GM23338 (cell line): ENCODE measurements around the gene JARID2. TPM values are rescaled to one million over a fixed set of nuclear protein-coding genes. Genes with fewer than 3 reads are reported as not detected.
A peak's percentile ranks its signal among the peaks of the same experiment; 100 is the strongest.

Experiments used
- ATAC-seq: fragments of 200-7000 bp; cut with Tn5 transposase; 3 replicates; pipeline ENCODE4 v1.9.1; 2020
- DNase-seq: peaks from one replicate; pipeline ENCODE4 v3.0.0-alpha.2; 2015; ENCODE audit warnings: low spot score
- H2AFZ ChIP-seq: fragments of 200-600 bp; sonication (generic); 2 replicates; pipeline ENCODE4 v1.8.0; 2016; ENCODE audit warnings: antibody characterized with exemption, mild to moderate bottlenecking, moderate library complexity
- H3F3A ChIP-seq: fragments of 200-600 bp; sonication (generic); replicated peaks from 2 replicates; pipeline ENCODE4 v1.8.0; 2017; ENCODE audit warnings: antibody characterized with exemption, mixed run types, low read depth
- H3K27ac ChIP-seq: fragments of 200-600 bp; sonication (generic); 2 replicates; pipeline ENCODE4 v1.6.1; 2016; ENCODE audit warnings: low read depth
- H3K27me3 ChIP-seq: fragments of 200-600 bp; sonication (generic); 2 replicates; pipeline ENCODE4 v1.8.0; 2016; ENCODE audit warnings: mild to moderate bottlenecking, mixed run types, moderate library complexity; ENCODE audit not compliant: insufficient read depth
- H3K36me3 ChIP-seq: fragments of 200-600 bp; sonication (generic); 2 replicates; pipeline ENCODE4 v1.8.0; 2016; ENCODE audit warnings: mild to moderate bottlenecking; ENCODE audit not compliant: insufficient read depth
- H3K4me1 ChIP-seq: fragments of 200-600 bp; sonication (generic); 2 replicates; pipeline ENCODE4 v1.8.0; 2016; ENCODE audit warnings: mild to moderate bottlenecking, moderate library complexity; ENCODE audit not compliant: insufficient read depth
- H3K4me2 ChIP-seq: fragments of 200-600 bp; sonication (generic); 2 replicates; pipeline ENCODE4 v1.7.1; 2017; ENCODE audit warnings: mixed run types
- H3K4me3 ChIP-seq: fragments of 200-600 bp; sonication (generic); 2 replicates; pipeline ENCODE4 v1.6.1; 2016; ENCODE audit warnings: mixed run types
- H3K79me2 ChIP-seq: fragments of 200-600 bp; sonication (generic); replicated peaks from 2 replicates; pipeline ENCODE4 v1.8.0; 2017; ENCODE audit warnings: mild to moderate bottlenecking; ENCODE audit not compliant: insufficient read depth
- H3K9me2 ChIP-seq: fragments of 200-600 bp; sonication (generic); 2 replicates; pipeline ENCODE4 v1.8.0; 2017; ENCODE audit not compliant: insufficient read depth
- H4K20me1 ChIP-seq: fragments of 200-600 bp; sonication (generic); replicated peaks from 2 replicates; pipeline ENCODE4 v1.8.0; 2017; ENCODE audit warnings: mild to moderate bottlenecking; ENCODE audit not compliant: insufficient read depth
- H3K27ac Mint-ChIP-seq: 2 replicates; pipeline ENCODE4 v1.8.0; 2020; ENCODE audit warnings: inconsistent platforms, mild to moderate bottlenecking, moderate library complexity, mixed read lengths
- H3K27me3 Mint-ChIP-seq: 3 replicates; pipeline ENCODE4 v1.8.0; 2022; ENCODE audit warnings: low read depth, mild to moderate bottlenecking, moderate library complexity, mixed read lengths, inconsistent platforms; ENCODE audit not compliant: insufficient read depth, poor library complexity
- H3K36me3 Mint-ChIP-seq: 3 replicates; pipeline ENCODE4 v1.8.0; 2021; ENCODE audit warnings: low read depth, mild to moderate bottlenecking, inconsistent platforms, moderate library complexity, mixed read lengths
- H3K4me1 Mint-ChIP-seq: 3 replicates; pipeline ENCODE4 v1.8.0; 2020; ENCODE audit warnings: mild to moderate bottlenecking, inconsistent platforms, mixed read lengths
- H3K4me3 Mint-ChIP-seq: 3 replicates; pipeline ENCODE4 v1.8.0; 2021; ENCODE audit warnings: moderate library complexity, mild to moderate bottlenecking, inconsistent platforms, mixed read lengths
- H3K9me3 Mint-ChIP-seq: 3 replicates; pipeline ENCODE4 v1.8.0; 2020; ENCODE audit warnings: moderate library complexity, mild to moderate bottlenecking, inconsistent platforms, mixed read lengths
- CREB1 ChIP-seq: fragments of 250-450 bp; sonication (Bioruptor Pico); IDR thresholded peaks from 2 replicates; pipeline ENCODE4 v1.5.0; 2020; ENCODE audit warnings: low read depth, mild to moderate bottlenecking, moderate library complexity
- EZH2 ChIP-seq: fragments of 200-600 bp; sonication (generic); IDR thresholded peaks from one replicate; pipeline ENCODE4 v1.8.0; 2017; ENCODE audit warnings: antibody characterized with exemption, mild to moderate bottlenecking, low read depth; ENCODE audit not compliant: unreplicated experiment
- EZH2phosphoT487 ChIP-seq: fragments of 200-600 bp; sonication (generic); IDR thresholded peaks from one replicate; pipeline ENCODE4 v1.8.1; 2018; ENCODE audit warnings: antibody characterized with exemption; ENCODE audit not compliant: unreplicated experiment
- JUNB ChIP-seq: IDR thresholded peaks from one replicate; pipeline ENCODE4 v1.6.1; 2016; ENCODE audit warnings: antibody characterized with exemption; ENCODE audit not compliant: unreplicated experiment
- NANOG ChIP-seq: IDR thresholded peaks from 2 replicates; pipeline ENCODE4 v1.6.1; 2016; ENCODE audit warnings: antibody characterized with exemption, borderline replicate concordance
- POLR2AphosphoS5 ChIP-seq: IDR thresholded peaks from 2 replicates; pipeline ENCODE4 v1.6.1; 2016; ENCODE audit warnings: antibody characterized with exemption, low read depth
- STAT1 ChIP-seq: IDR thresholded peaks from one replicate; pipeline ENCODE4 v1.6.1; 2016; ENCODE audit warnings: antibody characterized with exemption; ENCODE audit not compliant: unreplicated experiment
- ZNF331 ChIP-seq: fragments of 250-450 bp; sonication (Bioruptor Pico); IDR thresholded peaks from 2 replicates; pipeline ENCODE4 v1.5.0; 2020; ENCODE audit warnings: low read depth, mild to moderate bottlenecking, moderate library complexity
- polyA plus RNA-seq: library from polyadenylated mRNA; unstranded; fragments of >200 nt; fragmentation: Nextera tagmentation; extraction: Ambion mirVana; gene quantifications from 2 replicates; pipeline ENCODE4 v1.2.1, GENCODE V29; 2016
- total RNA-seq: library from RNA; depleted of rRNA; stranded (reverse); fragments of >200 nt; shearing (Covaris generic); gene quantifications from 2 replicates; pipeline ENCODE4 v1.2.3, GENCODE V29; 2014
- TF ChIP-seq, protein P1 (sequence below): fragments of 250-450 bp; sonication (Bioruptor Pico); IDR thresholded peaks from 2 replicates; pipeline ENCODE4 v1.5.0; 2020; ENCODE audit warnings: mild to moderate bottlenecking, moderate library complexity
- TF ChIP-seq, protein P2 (sequence below), 2 experiments: fragments of 200-600 bp in 1 of 2; sonication (generic) in 1 of 2; conservative IDR thresholded peaks; 2 replicates each; pipeline versions ENCODE4 v1.5.1 to v1.6.1; 2016 to 2017; ENCODE audit warnings: antibody characterized with exemption in 2 of 2, low read depth in 2 of 2, mild to moderate bottlenecking in 2 of 2, moderate library complexity in 1 of 2
- TF ChIP-seq, protein P3 (sequence below): IDR thresholded peaks from 2 replicates; pipeline ENCODE4 v1.6.1; 2016; ENCODE audit warnings: antibody characterized with exemption

The JARID2 gene
- total and polyA plus RNA-seq, 2 experiments from 2014 or later, result 92.8 to 196 TPM

DNA sequence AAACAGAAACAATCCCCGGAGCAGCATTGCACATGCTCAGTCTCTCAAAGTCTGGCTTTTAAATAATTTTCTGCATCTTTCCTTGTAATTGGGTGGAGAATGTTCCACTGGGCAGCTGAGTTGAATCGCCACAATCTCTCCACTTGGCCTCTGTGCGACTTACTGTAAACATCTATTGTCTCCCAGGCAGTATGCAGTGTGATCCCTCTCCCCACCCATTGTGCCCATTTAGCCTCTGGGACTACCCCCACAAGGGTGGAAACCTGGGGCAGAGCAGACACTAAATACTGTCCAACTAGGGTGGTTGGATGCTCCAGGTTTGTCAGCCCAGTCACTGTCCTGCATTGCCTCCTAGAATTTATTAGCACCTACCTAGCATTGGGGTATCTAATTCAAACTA lies 96.2 kb downstream of the JARID2 start (continued):
- TF ChIP-seq, protein P1, sequence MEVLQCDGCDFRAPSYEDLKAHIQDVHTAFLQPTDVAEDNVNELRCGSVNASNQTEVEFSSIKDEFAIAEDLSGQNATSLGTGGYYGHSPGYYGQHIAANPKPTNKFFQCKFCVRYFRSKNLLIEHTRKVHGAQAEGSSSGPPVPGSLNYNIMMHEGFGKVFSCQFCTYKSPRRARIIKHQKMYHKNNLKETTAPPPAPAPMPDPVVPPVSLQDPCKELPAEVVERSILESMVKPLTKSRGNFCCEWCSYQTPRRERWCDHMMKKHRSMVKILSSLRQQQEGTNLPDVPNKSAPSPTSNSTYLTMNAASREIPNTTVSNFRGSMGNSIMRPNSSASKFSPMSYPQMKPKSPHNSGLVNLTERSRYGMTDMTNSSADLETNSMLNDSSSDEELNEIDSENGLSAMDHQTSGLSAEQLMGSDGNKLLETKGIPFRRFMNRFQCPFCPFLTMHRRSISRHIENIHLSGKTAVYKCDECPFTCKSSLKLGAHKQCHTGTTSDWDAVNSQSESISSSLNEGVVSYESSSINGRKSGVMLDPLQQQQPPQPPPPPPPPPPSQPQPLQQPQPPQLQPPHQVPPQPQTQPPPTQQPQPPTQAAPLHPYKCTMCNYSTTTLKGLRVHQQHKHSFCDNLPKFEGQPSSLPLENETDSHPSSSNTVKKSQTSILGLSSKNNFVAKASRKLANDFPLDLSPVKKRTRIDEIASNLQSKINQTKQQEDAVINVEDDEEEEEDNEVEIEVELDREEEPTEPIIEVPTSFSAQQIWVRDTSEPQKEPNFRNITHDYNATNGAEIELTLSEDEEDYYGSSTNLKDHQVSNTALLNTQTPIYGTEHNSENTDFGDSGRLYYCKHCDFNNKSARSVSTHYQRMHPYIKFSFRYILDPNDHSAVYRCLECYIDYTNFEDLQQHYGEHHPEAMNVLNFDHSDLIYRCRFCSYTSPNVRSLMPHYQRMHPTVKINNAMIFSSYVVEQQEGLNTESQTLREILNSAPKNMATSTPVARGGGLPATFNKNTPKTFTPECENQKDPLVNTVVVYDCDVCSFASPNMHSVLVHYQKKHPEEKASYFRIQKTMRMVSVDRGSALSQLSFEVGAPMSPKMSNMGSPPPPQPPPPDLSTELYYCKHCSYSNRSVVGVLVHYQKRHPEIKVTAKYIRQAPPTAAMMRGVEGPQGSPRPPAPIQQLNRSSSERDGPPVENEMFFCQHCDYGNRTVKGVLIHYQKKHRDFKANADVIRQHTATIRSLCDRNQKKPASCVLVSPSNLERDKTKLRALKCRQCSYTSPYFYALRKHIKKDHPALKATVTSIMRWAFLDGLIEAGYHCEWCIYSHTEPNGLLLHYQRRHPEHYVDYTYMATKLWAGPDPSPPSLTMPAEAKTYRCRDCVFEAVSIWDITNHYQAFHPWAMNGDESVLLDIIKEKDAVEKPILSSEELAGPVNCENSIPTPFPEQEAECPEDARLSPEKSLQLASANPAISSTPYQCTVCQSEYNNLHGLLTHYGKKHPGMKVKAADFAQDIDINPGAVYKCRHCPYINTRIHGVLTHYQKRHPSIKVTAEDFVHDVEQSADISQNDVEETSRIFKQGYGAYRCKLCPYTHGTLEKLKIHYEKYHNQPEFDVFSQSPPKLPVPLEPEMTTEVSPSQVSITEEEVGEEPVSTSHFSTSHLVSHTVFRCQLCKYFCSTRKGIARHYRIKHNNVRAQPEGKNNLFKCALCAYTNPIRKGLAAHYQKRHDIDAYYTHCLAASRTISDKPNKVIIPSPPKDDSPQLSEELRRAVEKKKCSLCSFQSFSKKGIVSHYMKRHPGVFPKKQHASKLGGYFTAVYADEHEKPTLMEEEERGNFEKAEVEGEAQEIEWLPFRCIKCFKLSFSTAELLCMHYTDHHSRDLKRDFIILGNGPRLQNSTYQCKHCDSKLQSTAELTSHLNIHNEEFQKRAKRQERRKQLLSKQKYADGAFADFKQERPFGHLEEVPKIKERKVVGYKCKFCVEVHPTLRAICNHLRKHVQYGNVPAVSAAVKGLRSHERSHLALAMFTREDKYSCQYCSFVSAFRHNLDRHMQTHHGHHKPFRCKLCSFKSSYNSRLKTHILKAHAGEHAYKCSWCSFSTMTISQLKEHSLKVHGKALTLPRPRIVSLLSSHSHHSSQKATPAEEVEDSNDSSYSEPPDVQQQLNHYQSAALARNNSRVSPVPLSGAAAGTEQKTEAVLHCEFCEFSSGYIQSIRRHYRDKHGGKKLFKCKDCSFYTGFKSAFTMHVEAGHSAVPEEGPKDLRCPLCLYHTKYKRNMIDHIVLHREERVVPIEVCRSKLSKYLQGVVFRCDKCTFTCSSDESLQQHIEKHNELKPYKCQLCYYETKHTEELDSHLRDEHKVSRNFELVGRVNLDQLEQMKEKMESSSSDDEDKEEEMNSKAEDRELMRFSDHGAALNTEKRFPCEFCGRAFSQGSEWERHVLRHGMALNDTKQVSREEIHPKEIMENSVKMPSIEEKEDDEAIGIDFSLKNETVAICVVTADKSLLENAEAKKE (CRISPR knock-in tag), result no peak
- no peak for TF ChIP-seq EZH2
- no peak for TF ChIP-seq CREB1 (CRISPR knock-in tag)
- no peak for TF ChIP-seq POLR2AphosphoS5
- no peak for TF ChIP-seq EZH2phosphoT487
- TF ChIP-seq NANOG, result no peak
- TF ChIP-seq STAT1, result no peak
- no peak for TF ChIP-seq ZNF331
- TF ChIP-seq JUNB, result no peak

DNA sequence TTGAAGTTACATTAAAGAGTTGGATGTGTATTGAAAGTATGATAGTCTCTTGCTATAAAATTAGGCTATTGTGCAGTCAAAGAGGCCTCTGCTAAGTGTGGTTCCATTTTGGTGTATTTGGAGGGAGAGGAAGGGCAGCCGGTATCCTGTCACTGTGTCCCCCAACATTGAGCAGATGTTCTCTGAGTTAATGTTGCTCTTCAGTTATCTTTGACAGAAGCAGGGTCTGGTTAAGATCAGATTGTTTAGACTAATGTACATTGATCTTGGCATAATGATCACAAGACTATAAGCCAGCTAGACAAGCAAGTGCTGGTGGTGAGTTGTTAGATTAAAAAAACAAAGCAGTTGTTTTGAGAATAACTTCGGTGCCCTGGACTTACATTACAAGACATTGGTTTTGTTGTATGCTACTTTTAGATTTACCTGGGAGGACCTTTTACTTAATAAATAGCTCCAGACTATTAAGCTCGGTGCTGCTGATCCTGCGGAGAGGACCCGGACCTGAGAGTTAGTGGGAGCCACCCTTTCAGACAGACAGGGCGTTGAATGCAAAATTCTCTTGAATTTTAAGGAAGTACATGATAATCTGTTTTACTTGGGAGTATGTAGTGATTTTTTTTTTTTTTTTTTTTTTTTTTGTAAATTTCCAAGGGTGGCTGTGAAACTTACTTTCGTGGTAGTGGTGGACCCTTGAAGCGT lies 97.8 kb downstream of the JARID2 start:
- Histone ChIP-seq H3K36me3 (no peaks in the 10 kb centered on the region), H3K79me2 (peaks cover 100% of the 10 kb centered on the region), H3K4me1 (peaks cover 98% of the 10 kb centered on the region), H2AFZ (no peak overlapping the region), H3K4me2 (peak overlapping the region; percentile 9), H3K9me2 (no peaks in the 10 kb centered on the region), H3K4me3 (no peak overlapping the region), H3K27ac (no peak overlapping the region), H3F3A (peaks cover 24% of the 10 kb centered on the region), H4K20me1 (peaks cover 96% of the 10 kb centered on the region), H3K27me3 (no peaks in the 10 kb centered on the region)
- H3K36me3 Mint-ChIP-seq, result no peaks in the 10 kb centered on the region
- no peak overlapping the region; the same call in 2 of the 3 replicates for H3K4me3 Mint-ChIP-seq
- ATAC-seq, result no peak
- peaks cover 28% of the 10 kb centered on the region for H3K27me3 Mint-ChIP-seq
- DNase-seq, result no peak
- H3K4me1 Mint-ChIP-seq, result peaks cover 80% of the 10 kb centered on the region
- peak overlapping the region; percentile 9; the same call in 1 of the 2 replicates for H3K27ac Mint-ChIP-seq
- H3K9me3 Mint-ChIP-seq, result no peaks in the 10 kb centered on the region; the same call in 2 of the 3 replicates
- TF ChIP-seq JUNB, result no peak
- TF ChIP-seq NANOG, result no peak
- no peak for TF ChIP-seq STAT1
- TF ChIP-seq, protein P2, sequence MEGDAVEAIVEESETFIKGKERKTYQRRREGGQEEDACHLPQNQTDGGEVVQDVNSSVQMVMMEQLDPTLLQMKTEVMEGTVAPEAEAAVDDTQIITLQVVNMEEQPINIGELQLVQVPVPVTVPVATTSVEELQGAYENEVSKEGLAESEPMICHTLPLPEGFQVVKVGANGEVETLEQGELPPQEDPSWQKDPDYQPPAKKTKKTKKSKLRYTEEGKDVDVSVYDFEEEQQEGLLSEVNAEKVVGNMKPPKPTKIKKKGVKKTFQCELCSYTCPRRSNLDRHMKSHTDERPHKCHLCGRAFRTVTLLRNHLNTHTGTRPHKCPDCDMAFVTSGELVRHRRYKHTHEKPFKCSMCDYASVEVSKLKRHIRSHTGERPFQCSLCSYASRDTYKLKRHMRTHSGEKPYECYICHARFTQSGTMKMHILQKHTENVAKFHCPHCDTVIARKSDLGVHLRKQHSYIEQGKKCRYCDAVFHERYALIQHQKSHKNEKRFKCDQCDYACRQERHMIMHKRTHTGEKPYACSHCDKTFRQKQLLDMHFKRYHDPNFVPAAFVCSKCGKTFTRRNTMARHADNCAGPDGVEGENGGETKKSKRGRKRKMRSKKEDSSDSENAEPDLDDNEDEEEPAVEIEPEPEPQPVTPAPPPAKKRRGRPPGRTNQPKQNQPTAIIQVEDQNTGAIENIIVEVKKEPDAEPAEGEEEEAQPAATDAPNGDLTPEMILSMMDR (conservative IDR thresholded peaks at IDR 0.05; ENCODE audit: low read depth in 2 of 2), result no peak
- no peak for TF ChIP-seq CREB1 (CRISPR knock-in tag)
- TF ChIP-seq, protein P3, sequence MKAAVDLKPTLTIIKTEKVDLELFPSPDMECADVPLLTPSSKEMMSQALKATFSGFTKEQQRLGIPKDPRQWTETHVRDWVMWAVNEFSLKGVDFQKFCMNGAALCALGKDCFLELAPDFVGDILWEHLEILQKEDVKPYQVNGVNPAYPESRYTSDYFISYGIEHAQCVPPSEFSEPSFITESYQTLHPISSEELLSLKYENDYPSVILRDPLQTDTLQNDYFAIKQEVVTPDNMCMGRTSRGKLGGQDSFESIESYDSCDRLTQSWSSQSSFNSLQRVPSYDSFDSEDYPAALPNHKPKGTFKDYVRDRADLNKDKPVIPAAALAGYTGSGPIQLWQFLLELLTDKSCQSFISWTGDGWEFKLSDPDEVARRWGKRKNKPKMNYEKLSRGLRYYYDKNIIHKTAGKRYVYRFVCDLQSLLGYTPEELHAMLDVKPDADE, result no peak
- no peak for TF ChIP-seq EZH2phosphoT487
